Mucosa of rectum (tissue), 2 donors: Measurements from ENCODE around the gene PRKG1.

Experiments used
- H3K27ac ChIP-seq, 2 donors: one replicate each; pipeline ENCODE4 v1.7.0; 2013; ENCODE audit warnings: inconsistent platforms in 2 of 2, low read depth in 2 of 2, low read length in 2 of 2
- H3K27me3 ChIP-seq, 2 donors: one replicate each; pipeline ENCODE4 v1.7.0; 2013; ENCODE audit warnings: low read length in 2 of 2; ENCODE audit not compliant: control insufficient read depth in 2 of 2, insufficient read depth in 2 of 2
- H3K36me3 ChIP-seq, 2 donors: one replicate each; pipeline ENCODE4 v1.7.0; 2013; ENCODE audit warnings: low read length in 2 of 2; ENCODE audit not compliant: control insufficient read depth in 2 of 2, insufficient read depth in 2 of 2
- H3K4me1 ChIP-seq, 2 donors: one replicate each; pipeline ENCODE4 v1.7.0; 2013; ENCODE audit warnings: low read length in 2 of 2, mild to moderate bottlenecking in 1 of 2; ENCODE audit not compliant: control insufficient read depth in 2 of 2, insufficient read depth in 2 of 2
- H3K4me3 ChIP-seq, 2 donors: one replicate each; pipeline ENCODE4 v1.7.0; 2013; ENCODE audit warnings: low read length in 2 of 2
- H3K9ac ChIP-seq, 2 donors: one replicate each; pipeline ENCODE4 v1.7.0; 2013; ENCODE audit warnings: low read length in 2 of 2, low read depth in 1 of 2, mild to moderate bottlenecking in 1 of 2
- H3K9me3 ChIP-seq, 2 donors: one replicate each; pipeline ENCODE4 v1.7.0; 2013; ENCODE audit warnings: low read length in 2 of 2; ENCODE audit not compliant: control insufficient read depth in 2 of 2
- donor health status: healthy.
- donor health status: Normal muscosa, but diverticular disease.

PRKG1 gene

GRCh38 chr10:52208365-52208764 is 1134.1 kb downstream of the PRKG1 start:
- H3K9ac ChIP-seq: no peak overlapping the region
- no peak overlapping the region for H3K27ac ChIP-seq
- no peaks in the 10 kb centered on the region for H3K9me3 ChIP-seq
- H3K27me3 ChIP-seq: no peaks in the 10 kb centered on the region
- peaks cover 2 to 6% of the 10 kb centered on the region in 2 donors for H3K4me1 ChIP-seq
- H3K36me3 ChIP-seq: no peaks in the 10 kb centered on the region
- H3K4me3 ChIP-seq: no peak overlapping the region

- no peaks in the 10 kb centered on the region for H3K9me3 ChIP-seq
- no peaks in the 10 kb centered on the region for H3K36me3 ChIP-seq
- H3K4me3 ChIP-seq: no peak overlapping the region
- H3K4me1 ChIP-seq: peaks cover 5 to 8% of the 10 kb centered on the region in 2 donors
- no peak overlapping the region for H3K9ac ChIP-seq
- no peak overlapping the region for H3K27ac ChIP-seq
- no peaks in the 10 kb centered on the region for H3K27me3 ChIP-seq
Measured at GRCh38 chr10:52210161-52210560, 1135.9 kb downstream of the PRKG1 start.

GRCh38 chr10:52212062-52212461 is 1137.8 kb downstream of the PRKG1 start:
- H3K9ac ChIP-seq: no peak overlapping the region
- no peaks in the 10 kb centered on the region for H3K27me3 ChIP-seq
- no peaks in the 10 kb centered on the region for H3K9me3 ChIP-seq
- no peak overlapping the region for H3K4me3 ChIP-seq
- H3K27ac ChIP-seq: no peak overlapping the region
- peaks cover 5 to 17% of the 10 kb centered on the region in 2 donors for H3K4me1 ChIP-seq
- no peaks in the 10 kb centered on the region for H3K36me3 ChIP-seq

GRCh38 chr10:52212802-52213201 is 1138.5 kb downstream of the PRKG1 start:
- no peaks in the 10 kb centered on the region for H3K27me3 ChIP-seq
- H3K4me3 ChIP-seq: no peak overlapping the region
- peaks cover 5 to 17% of the 10 kb centered on the region in 2 donors for H3K4me1 ChIP-seq
- no peaks in the 10 kb centered on the region for H3K36me3 ChIP-seq
- no peak overlapping the region for H3K27ac ChIP-seq
- no peak overlapping the region for H3K9ac ChIP-seq
- no peaks in the 10 kb centered on the region for H3K9me3 ChIP-seq

GRCh38 chr10:52213321-52213752 is 1139.0 kb downstream of the PRKG1 start:
- Histone ChIP-seq H3K4me1 (peaks cover 5 to 17% of the 10 kb centered on the region in 2 donors), H3K9ac (no peak overlapping the region), H3K9me3 (no peaks in the 10 kb centered on the region), H3K36me3 (no peaks in the 10 kb centered on the region), H3K27ac (no peak overlapping the region), H3K4me3 (no peak overlapping the region), H3K27me3 (no peaks in the 10 kb centered on the region)

GRCh38 chr10:52215745-52216361 is 1141.6 kb downstream of the PRKG1 start:
- no peak overlapping the region for H3K4me3 ChIP-seq
- H3K9ac ChIP-seq: no peak overlapping the region
- peaks cover 5 to 17% of the 10 kb centered on the region in 2 donors for H3K4me1 ChIP-seq
- no peaks in the 10 kb centered on the region for H3K9me3 ChIP-seq
- no peaks in the 10 kb centered on the region for H3K36me3 ChIP-seq
- H3K27me3 ChIP-seq: no peaks in the 10 kb centered on the region
- H3K27ac ChIP-seq: no peak overlapping the region

- no peaks in the 10 kb centered on the region for H3K9me3 ChIP-seq
- H3K36me3 ChIP-seq: no peaks in the 10 kb centered on the region
- H3K27me3 ChIP-seq: no peaks in the 10 kb centered on the region
- no peak overlapping the region for H3K4me3 ChIP-seq
- peak overlapping the region in 1 of 2 donors; percentile 26 for H3K9ac ChIP-seq
- H3K4me1 ChIP-seq: peaks cover 5 to 19% of the 10 kb centered on the region in 2 donors
- peak overlapping the region in 1 of 2 donors; percentile 69 for H3K27ac ChIP-seq
Measured at GRCh38 chr10:52216852-52217251, 1142.6 kb downstream of the PRKG1 start.

- Histone ChIP-seq H3K9ac (no peak overlapping the region), H3K9me3 (no peaks in the 10 kb centered on the region), H3K4me3 (no peak overlapping the region), H3K4me1 (peaks cover 5 to 16% of the 10 kb centered on the region in 2 donors), H3K27me3 (no peaks in the 10 kb centered on the region), H3K36me3 (no peaks in the 10 kb centered on the region), H3K27ac (no peak overlapping the region)
Measured at GRCh38 chr10:52217531-52217930, 1143.2 kb downstream of the PRKG1 start.

- no peaks in the 10 kb centered on the region for H3K9me3 ChIP-seq
Measured at GRCh38 chr10:52220947-52221346, 1146.7 kb downstream of the PRKG1 start.

GRCh38 chr10:52221923-52222322 is 1147.6 kb downstream of the PRKG1 start:
- Histone ChIP-seq H3K4me3 (no peak overlapping the region), H3K4me1 (peaks cover 0 to 4% of the 10 kb centered on the region in 2 donors), H3K9ac (no peak overlapping the region), H3K9me3 (no peaks in the 10 kb centered on the region), H3K27ac (no peak overlapping the region), H3K36me3 (no peaks in the 10 kb centered on the region), H3K27me3 (no peaks in the 10 kb centered on the region)

More at GRCh38 chr10:52220947-52221346, 1146.7 kb downstream of the PRKG1 start:
- Histone ChIP-seq H3K4me1 (peaks cover 0 to 11% of the 10 kb centered on the region in 2 donors), H3K9ac (no peak overlapping the region), H3K27ac (no peak overlapping the region), H3K27me3 (no peaks in the 10 kb centered on the region), H3K36me3 (no peaks in the 10 kb centered on the region), H3K4me3 (no peak overlapping the region)
